MCF 10A (cell line): ENCODE results near the gene ATG2B. TPM values are rescaled to one million over a fixed set of nuclear protein-coding genes. Genes with fewer than 3 reads are reported as not detected.

Experiments used
- BruUV-seq: library from RNA; stranded (reverse); fragments of 400-500 nt; replicated peaks from 2 replicates; lab custom pipeline; 2021; lab: Mats Ljungman, UMichigan
- CTCF ChIA-PET: fragments of 300-600 bp; sonication (Branson Sonifier 250); formaldehyde crosslinking; extraction: SDS; loops from one replicate; lab custom pipeline; 2021; ENCODE audit warnings: antibody characterized with exemption, inconsistent platforms; lab: Yijun Ruan, JAX
- POLR2A ChIA-PET: fragments of 300-600, 350-650 bp; sonication (Branson Sonifier 250); formaldehyde crosslinking; extraction: SDS; loops from one replicate; lab custom pipeline; 2020; ENCODE audit warnings: antibody characterized with exemption, inconsistent platforms; lab: Yijun Ruan, JAX
- DNase-seq: peaks from one replicate; pipeline ENCODE4 v3.0.0-alpha.2; 2018; ENCODE audit not compliant: unreplicated experiment
- H3K27ac Mint-ChIP-seq: one replicate; pipeline ENCODE4 v1.8.0; 2022; ENCODE audit warnings: mild to moderate bottlenecking, low read depth, mixed read lengths; ENCODE audit not compliant: unreplicated experiment
- H3K27me3 Mint-ChIP-seq: one replicate; pipeline ENCODE4 v1.8.0; 2022; ENCODE audit warnings: mixed read lengths; ENCODE audit not compliant: insufficient read depth, unreplicated experiment
- H3K36me3 Mint-ChIP-seq: one replicate; pipeline ENCODE4 v1.8.0; 2022; ENCODE audit warnings: mild to moderate bottlenecking, moderate library complexity, mixed read lengths; ENCODE audit not compliant: insufficient read depth, unreplicated experiment
- H3K4me1 Mint-ChIP-seq: one replicate; pipeline ENCODE4 v1.8.0; 2022; ENCODE audit warnings: mixed read lengths; ENCODE audit not compliant: insufficient read depth, unreplicated experiment
- H3K4me3 Mint-ChIP-seq: one replicate; pipeline ENCODE4 v1.8.0; 2022; ENCODE audit warnings: mild to moderate bottlenecking, moderate library complexity, mixed read lengths; ENCODE audit not compliant: unreplicated experiment
- H3K9me3 Mint-ChIP-seq: one replicate; pipeline ENCODE4 v1.8.0; 2022; ENCODE audit warnings: mixed read lengths; ENCODE audit not compliant: unreplicated experiment
- intact Hi-C: fragments of 100-400 bp; cut with micrococcal nuclease; formaldehyde crosslinking; loops from 2 replicates; pipeline ENCODE4 v1.14.1; 2022
- total RNA-seq: library from RNA; stranded (reverse); gene quantifications from 2 replicates; pipeline ENCODE4 v1.2.3, GENCODE V29; 2022
- TF ChIP-seq, protein P1 (sequence below): fragments of 200-600 bp; IDR thresholded peaks from one replicate; pipeline ENCODE4 v1.8.0; 2022; ENCODE audit warnings: antibody characterized with exemption, mild to moderate bottlenecking; ENCODE audit not compliant: unreplicated experiment

ATG2B gene
- total RNA-seq, 1 experiment from 2014 or later, result 20.5 TPM

DNA sequence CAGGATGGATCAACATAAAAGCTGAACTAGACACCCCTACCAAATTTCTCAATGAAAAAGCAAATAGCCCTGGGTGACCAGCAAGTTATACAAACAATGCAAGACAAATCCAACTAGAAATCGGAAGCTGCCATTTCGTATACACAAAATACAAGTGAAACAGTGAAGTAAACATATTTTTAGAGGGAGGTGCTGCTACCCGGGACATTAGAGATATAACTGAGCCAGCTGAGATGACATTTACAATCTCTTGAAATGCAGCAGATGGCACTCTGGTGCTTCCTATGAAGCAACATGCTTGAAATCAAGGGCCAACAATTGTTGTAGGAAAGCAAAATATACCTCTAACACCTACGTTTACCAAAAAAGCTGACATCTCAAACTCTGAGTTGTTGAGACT, 81.7 kb downstream of the ATG2B start:
- POLR2A ChIA-PET, result interaction anchor here (0.6 to 0.7 kb wide), 2 partner anchors 56 to 76 kb away, joined by 3 read pairs; no protein-coding TSS in a partner anchor
- intact Hi-C loops, result loop anchor here (1.0 kb wide), 1 partner anchor 143 kb away; no protein-coding TSS in a partner anchor

DNA sequence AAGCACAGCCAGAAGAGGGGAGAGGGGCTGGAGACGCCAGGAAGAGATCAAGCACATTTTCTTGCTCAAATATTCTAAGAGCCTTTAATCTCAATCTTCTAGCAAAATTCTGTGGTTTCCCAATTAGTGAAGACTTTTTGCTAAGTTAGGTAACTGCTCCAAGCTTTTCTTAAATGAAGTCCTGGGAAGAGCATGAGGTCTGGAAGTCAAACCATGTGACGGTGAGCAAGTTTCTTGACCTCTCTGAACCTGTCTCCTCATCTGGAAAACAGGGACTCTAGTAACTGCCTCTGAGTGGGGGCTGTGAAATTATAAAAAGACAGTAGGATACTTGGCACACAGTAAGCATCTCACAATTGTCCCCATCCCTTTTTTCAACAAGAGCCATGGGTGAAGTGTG, 83.0 kb downstream of the ATG2B start:
- intact Hi-C loops, result no loop called here
- no peak overlapping the region for H3K4me3 Mint-ChIP-seq
- TF ChIP-seq, protein P1, sequence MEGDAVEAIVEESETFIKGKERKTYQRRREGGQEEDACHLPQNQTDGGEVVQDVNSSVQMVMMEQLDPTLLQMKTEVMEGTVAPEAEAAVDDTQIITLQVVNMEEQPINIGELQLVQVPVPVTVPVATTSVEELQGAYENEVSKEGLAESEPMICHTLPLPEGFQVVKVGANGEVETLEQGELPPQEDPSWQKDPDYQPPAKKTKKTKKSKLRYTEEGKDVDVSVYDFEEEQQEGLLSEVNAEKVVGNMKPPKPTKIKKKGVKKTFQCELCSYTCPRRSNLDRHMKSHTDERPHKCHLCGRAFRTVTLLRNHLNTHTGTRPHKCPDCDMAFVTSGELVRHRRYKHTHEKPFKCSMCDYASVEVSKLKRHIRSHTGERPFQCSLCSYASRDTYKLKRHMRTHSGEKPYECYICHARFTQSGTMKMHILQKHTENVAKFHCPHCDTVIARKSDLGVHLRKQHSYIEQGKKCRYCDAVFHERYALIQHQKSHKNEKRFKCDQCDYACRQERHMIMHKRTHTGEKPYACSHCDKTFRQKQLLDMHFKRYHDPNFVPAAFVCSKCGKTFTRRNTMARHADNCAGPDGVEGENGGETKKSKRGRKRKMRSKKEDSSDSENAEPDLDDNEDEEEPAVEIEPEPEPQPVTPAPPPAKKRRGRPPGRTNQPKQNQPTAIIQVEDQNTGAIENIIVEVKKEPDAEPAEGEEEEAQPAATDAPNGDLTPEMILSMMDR, result no peak
- ChIA-PET POLR2A (no interaction called here), CTCF (interaction anchor here (10.2 kb wide), 1 partner anchor 179 kb away, joined by 298 read pairs; no protein-coding TSS in a partner anchor)
- H3K27ac Mint-ChIP-seq, result no peak overlapping the region
- no peaks in the 10 kb centered on the region for H3K4me1 Mint-ChIP-seq
- no peaks in the 10 kb centered on the region for H3K27me3 Mint-ChIP-seq
- no peaks in the 10 kb centered on the region for H3K9me3 Mint-ChIP-seq
- BruUV-seq, result no TSS peak
- H3K36me3 Mint-ChIP-seq, result peaks cover 27% of the 10 kb centered on the region
- no peak for DNase-seq

More for the DNA sequence above, 81.7 kb downstream of the ATG2B start:
- no peaks in the 10 kb centered on the region for H3K9me3 Mint-ChIP-seq
- CTCF ChIA-PET, result interaction anchor here (0.6 to 0.7 kb wide), 2 partner anchors 29 to 143 kb away, joined by 3 read pairs; no protein-coding TSS in a partner anchor
- H3K36me3 Mint-ChIP-seq, result peaks cover 35% of the 10 kb centered on the region
- no TSS peak for BruUV-seq
- H3K27me3 Mint-ChIP-seq, result no peaks in the 10 kb centered on the region
- no peak overlapping the region for H3K4me3 Mint-ChIP-seq
- no peak for DNase-seq
- H3K27ac Mint-ChIP-seq, result no peak overlapping the region
- TF ChIP-seq, protein P1, result no peak
- no peaks in the 10 kb centered on the region for H3K4me1 Mint-ChIP-seq

DNA sequence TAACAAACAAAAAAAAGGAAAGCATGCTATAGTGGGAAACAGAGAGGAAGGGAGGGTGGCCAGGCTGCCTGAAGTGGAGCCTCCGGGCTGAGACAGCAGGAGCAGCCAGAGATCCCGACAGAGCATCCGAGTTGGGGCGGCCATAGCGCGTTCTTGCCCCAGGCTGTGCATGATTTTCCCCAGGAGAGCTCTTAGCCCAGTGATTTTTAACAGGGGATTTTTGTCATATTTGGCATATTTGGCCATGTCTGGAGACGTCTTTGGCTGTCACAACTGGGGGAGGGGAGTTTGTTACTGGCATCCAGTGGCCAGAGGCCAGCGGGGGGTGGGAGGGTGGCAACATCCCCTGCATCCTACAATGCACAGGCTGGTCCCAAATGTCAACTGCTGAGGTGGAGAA, 83.6 kb downstream of the ATG2B start:
- ChIA-PET CTCF (interaction anchor here (0.6 to 10.2 kb wide), 2 partner anchors 12 to 179 kb away, joined by 3 to 298 read pairs; no protein-coding TSS in a partner anchor), POLR2A (no interaction called here)
- no TSS peak for BruUV-seq
- TF ChIP-seq, protein P1, result no peak
- H3K4me1 Mint-ChIP-seq, result no peaks in the 10 kb centered on the region
- H3K27me3 Mint-ChIP-seq, result no peaks in the 10 kb centered on the region
- H3K27ac Mint-ChIP-seq, result no peak overlapping the region
- peaks cover 27% of the 10 kb centered on the region for H3K36me3 Mint-ChIP-seq
- H3K4me3 Mint-ChIP-seq, result no peak overlapping the region
- no peak for DNase-seq
- H3K9me3 Mint-ChIP-seq, result no peaks in the 10 kb centered on the region
- intact Hi-C loops, result loop anchor here (10.0 kb wide), 1 partner anchor 715 kb away; no protein-coding TSS in a partner anchor

DNA sequence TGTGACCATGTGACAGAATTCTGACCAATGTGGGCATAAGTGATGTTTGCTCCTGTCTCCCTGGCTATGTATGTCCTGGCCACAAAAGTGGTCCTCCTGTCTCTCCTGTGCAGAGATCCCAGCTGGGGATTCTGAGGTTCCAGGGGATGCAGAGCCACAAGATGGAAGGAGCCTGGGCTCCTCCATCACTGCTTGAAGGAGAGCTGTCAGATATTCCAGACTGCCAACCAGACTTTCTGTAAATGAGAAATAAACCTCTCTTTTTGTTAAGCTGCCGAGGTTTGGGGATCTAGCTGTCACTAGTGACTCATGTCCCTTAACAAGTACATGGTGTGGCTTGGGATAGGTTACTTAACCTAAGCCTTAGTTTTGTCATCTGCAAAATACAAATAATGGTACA, 85.3 kb downstream of the ATG2B start:
- TF ChIP-seq, protein P1, result no peak
- Mint-ChIP-seq H3K36me3 (peaks cover 16% of the 10 kb centered on the region), H3K4me3 (no peak overlapping the region), H3K27ac (no peak overlapping the region), H3K4me1 (no peaks in the 10 kb centered on the region), H3K27me3 (no peaks in the 10 kb centered on the region), H3K9me3 (no peaks in the 10 kb centered on the region)
- BruUV-seq, result no TSS peak
- intact Hi-C loops, result loop anchor here (10.0 kb wide), 1 partner anchor 713 kb away; no protein-coding TSS in a partner anchor
- ChIA-PET CTCF (interaction anchor here (1.3 to 10.2 kb wide), 5 partner anchors 20 to 284 kb away, joined by 3 to 298 read pairs (median 5); no protein-coding TSS in a partner anchor), POLR2A (interaction anchor here (2.3 kb wide), 1 partner anchor 179 kb away, joined by 6 read pairs; no protein-coding TSS in a partner anchor)
- no peak for DNase-seq
